ENCODE data around the gene CABLES2. TPM values are rescaled to one million over a fixed set of nuclear protein-coding genes. Genes with fewer than 3 reads are reported as not detected.

CABLES2 gene
- total RNA-seq, 2 experiments from 2014 or later = 14.8 to 22.5 TPM

DNA sequence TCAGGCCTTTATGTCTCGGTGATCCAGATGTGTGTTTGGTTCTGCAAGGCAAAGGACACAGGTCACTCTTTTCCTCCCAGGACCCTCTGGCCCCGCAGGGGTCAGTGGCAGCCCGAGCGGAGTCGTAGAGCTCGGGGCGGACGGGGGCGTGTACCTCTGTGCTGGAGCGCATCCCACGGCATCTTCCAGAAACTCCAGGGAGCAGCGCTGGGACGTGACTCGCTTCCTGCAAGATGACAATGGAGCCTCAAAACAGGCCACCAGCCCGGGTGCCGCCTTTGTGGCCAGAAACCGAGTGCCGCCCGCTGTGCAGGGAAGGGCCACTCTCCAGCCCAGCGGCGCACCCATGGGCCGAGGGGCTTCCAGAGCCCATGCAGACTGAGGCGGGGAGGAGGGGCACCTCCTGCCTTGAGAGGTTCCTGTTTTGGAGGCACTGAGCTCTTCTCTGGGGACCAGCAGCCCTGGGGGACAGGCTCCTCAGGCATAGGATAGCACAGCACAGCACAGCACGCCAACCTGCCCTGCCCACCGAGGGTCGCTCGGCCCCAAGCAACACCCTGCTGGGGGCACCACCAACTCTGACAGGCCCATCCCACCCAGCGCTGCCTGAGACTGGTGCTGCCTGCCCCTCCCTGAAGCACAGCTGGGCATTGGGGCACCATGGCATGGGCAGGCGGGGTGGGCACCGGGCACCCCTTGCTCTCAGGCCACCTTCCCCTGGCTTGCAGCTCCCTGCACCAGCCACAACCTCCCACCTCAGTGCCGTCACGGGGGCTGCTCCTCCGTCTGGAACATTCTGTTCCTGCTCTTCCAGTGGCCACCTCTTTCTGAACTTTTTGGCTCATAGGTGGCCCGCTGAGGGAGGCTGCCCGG is 10.5 kb downstream of the CABLES2 start:
- Histone ChIP-seq H2AFZ (ENCODE audit: low read length) (no peak overlapping the region), H3K4me2 (ENCODE audit: low read length) (no peak overlapping the region), H3K4me1 (ENCODE audit: insufficient read depth, low read length, poor library complexity, severe bottlenecking) (no peaks in the 10 kb centered on the region), H3K9me2 (ENCODE audit: insufficient read depth, low read length) (no peaks in the 10 kb centered on the region), H3K9me3 (ENCODE audit: low read length) (no peaks in the 10 kb centered on the region), H3K4me3 (ENCODE audit: low read depth, low read length, poor library complexity, severe bottlenecking) (no peak overlapping the region), H3K27ac (ENCODE audit: low read depth, low read length, poor library complexity, severe bottlenecking) (no peak overlapping the region), H4K20me1 (ENCODE audit: insufficient read depth, low read length) (no peaks in the 10 kb centered on the region), H3K36me3 (ENCODE audit: insufficient read depth, low read length) (peaks cover 17% of the 10 kb centered on the region), H3K79me2 (ENCODE audit: insufficient read depth, low read depth, low read length) (no peaks in the 10 kb centered on the region)
- DNase-seq (ENCODE audit: low spot score) = no peak
- ChIA-PET POLR2A (no interaction called here), CTCF (ENCODE audit: unreplicated experiment) (no interaction called here)
- intact Hi-C loops (cut with micrococcal nuclease; ENCODE audit: unreplicated experiment) = no loop called here
- no TSS peak for BruUV-seq (replicated peaks)
- TF ChIP-seq, protein P1, sequence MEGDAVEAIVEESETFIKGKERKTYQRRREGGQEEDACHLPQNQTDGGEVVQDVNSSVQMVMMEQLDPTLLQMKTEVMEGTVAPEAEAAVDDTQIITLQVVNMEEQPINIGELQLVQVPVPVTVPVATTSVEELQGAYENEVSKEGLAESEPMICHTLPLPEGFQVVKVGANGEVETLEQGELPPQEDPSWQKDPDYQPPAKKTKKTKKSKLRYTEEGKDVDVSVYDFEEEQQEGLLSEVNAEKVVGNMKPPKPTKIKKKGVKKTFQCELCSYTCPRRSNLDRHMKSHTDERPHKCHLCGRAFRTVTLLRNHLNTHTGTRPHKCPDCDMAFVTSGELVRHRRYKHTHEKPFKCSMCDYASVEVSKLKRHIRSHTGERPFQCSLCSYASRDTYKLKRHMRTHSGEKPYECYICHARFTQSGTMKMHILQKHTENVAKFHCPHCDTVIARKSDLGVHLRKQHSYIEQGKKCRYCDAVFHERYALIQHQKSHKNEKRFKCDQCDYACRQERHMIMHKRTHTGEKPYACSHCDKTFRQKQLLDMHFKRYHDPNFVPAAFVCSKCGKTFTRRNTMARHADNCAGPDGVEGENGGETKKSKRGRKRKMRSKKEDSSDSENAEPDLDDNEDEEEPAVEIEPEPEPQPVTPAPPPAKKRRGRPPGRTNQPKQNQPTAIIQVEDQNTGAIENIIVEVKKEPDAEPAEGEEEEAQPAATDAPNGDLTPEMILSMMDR (conservative IDR thresholded peaks at IDR 0.05; ENCODE audit: low read length) = no peak
- no peak for TF ChIP-seq EZH2phosphoT487 (IDR thresholded peaks at IDR 0.05; ENCODE audit: borderline replicate concordance, low read depth, low read length)

DNA sequence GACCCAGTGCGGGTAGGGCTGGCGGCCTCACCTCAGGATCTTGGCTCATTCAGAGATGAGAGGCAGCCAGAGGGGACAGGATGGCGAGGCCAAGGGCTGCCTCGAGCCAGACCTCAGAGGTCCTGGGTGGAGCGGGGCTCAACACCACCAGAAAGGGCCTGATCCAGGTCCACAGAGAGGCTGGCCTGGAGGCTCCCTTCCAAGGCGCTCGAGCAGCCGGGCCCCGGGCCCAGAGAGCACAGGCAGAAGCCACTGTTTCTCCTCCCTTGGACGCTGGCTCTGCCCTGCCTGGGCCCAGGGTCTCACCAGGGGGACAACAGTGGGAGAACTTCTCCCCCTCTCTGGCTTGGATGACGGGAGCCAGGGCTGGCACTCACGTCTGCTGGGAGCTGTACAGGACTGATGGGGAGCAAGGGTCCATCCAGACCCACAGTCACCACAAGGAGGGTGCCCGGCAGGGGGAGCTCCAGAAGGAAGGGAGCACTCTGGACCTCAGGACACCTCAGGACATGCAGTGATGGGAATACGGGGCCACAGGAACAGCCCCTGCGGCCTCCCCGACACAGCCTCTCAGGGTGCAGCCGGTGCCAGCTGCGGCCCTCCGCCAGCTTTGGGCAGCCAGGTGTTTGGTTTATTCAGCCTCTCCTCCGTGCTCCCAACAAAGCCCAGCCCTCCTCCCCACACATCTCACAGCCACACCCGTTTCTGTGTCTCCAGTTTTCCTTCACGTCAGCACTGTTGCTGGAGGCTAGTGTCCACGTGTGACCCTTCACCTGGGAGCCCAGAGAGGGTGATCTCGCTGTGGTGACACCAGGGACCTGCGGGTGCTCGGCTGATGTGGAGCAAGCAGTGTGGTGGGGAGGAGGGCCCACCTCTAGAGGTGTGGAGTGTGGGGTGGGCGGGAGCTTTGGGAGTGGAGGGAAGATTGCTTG is 11.5 kb downstream of the CABLES2 start:
- no peak overlapping the region for H3K4me2 ChIP-seq (ENCODE audit: low read length)
- DNase-seq (ENCODE audit: low spot score) = no peak
- no peak overlapping the region for H2AFZ ChIP-seq (ENCODE audit: low read length)
- no peaks in the 10 kb centered on the region for H4K20me1 ChIP-seq (ENCODE audit: insufficient read depth, low read length)
- ChIA-PET CTCF (ENCODE audit: unreplicated experiment) (no interaction called here), POLR2A (no interaction called here)
- no peak overlapping the region for H3K27ac ChIP-seq (ENCODE audit: low read depth, low read length, poor library complexity, severe bottlenecking)
- no peaks in the 10 kb centered on the region for H3K9me3 ChIP-seq (ENCODE audit: low read length)
- no TSS peak for BruUV-seq (replicated peaks)
- TF ChIP-seq, protein P1 (conservative IDR thresholded peaks at IDR 0.05; ENCODE audit: low read length) = peak; percentile 70
- TF ChIP-seq EZH2phosphoT487 (IDR thresholded peaks at IDR 0.05; ENCODE audit: borderline replicate concordance, low read depth, low read length) = no peak
- H3K4me1 ChIP-seq (ENCODE audit: insufficient read depth, low read length, poor library complexity, severe bottlenecking) = no peaks in the 10 kb centered on the region
- H3K4me3 ChIP-seq (ENCODE audit: low read depth, low read length, poor library complexity, severe bottlenecking) = no peak overlapping the region
- no peaks in the 10 kb centered on the region for H3K79me2 ChIP-seq (ENCODE audit: insufficient read depth, low read depth, low read length)
- H3K36me3 ChIP-seq (ENCODE audit: insufficient read depth, low read length) = peaks cover 26% of the 10 kb centered on the region
- H3K9me2 ChIP-seq (ENCODE audit: insufficient read depth, low read length) = no peaks in the 10 kb centered on the region
- intact Hi-C loops (cut with micrococcal nuclease; ENCODE audit: unreplicated experiment) = no loop called here

Measured in OCI-LY7 (cell line).